ENCODE data around the gene PDE4B.
"Not testable (repeated sequence)": the region's sequence is repeated elsewhere in the genome, so short reads cannot be mapped to it uniquely, and the experiment has no call there.

Gene PDE4B

GRCh38 chr1:66022904-66023620, 230.4 kb downstream of the PDE4B start:
- Mint-ChIP-seq H3K4me3 (no peak overlapping the region), H3K36me3 (ENCODE audit: low read depth) (no peaks in the 10 kb centered on the region), H3K4me1 (ENCODE audit: low read depth) (no peaks in the 10 kb centered on the region), H3K9me3 (no peaks in the 10 kb centered on the region), H3K27me3 (ENCODE audit: low read depth) (no peaks in the 10 kb centered on the region), H3K27ac (no peak overlapping the region)
- DNase-seq (ENCODE audit: low spot score): no peak

DNA sequence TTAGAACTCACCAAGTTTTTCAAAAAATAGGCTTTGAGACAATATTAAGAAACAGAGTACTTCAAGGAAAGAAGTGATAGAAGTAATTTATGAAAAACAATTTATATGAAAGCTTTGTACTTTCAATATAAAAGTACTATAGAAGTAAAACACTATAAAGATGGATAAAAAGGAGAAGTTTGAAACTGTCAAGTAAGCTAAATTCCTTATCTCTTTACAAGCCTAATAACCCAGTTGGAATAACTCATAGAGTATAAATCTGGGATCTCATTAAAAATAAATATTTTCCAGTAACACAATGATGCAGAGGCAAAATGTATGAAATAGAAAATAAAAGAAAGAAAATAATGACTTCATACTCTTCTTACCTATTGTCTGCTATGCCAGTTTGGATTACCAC, 232.5 kb downstream of the PDE4B start:
- Mint-ChIP-seq H3K36me3 (ENCODE audit: low read depth) (no peaks in the 10 kb centered on the region), H3K27ac (no peak overlapping the region)

DNA sequence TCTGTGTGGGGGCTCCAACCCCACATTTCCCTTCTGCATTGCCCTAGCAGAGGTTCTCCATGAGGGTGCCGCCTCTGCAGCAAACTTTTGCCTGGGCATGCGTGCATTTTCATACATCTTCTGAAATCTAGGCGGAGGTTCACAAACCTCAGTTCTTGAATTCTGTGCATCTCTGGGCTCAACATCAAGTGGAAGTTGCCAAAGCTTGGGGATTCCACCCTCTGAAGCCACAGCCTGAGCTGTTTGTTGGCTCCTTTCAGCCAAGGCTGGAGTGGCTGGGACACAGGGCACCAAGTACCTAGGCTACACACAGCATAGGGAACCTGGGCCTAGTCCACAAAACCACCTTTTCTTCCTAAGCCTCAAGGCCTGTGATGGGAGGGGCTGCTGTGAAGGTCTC, 235.3 kb downstream of the PDE4B start:
- Mint-ChIP-seq H3K27me3 (ENCODE audit: low read depth) (no peaks in the 10 kb centered on the region), H3K27ac (no peak overlapping the region), H3K9me3 (peaks cover 10% of the 10 kb centered on the region), H3K36me3 (ENCODE audit: low read depth) (no peaks in the 10 kb centered on the region), H3K4me1 (ENCODE audit: low read depth) (no peaks in the 10 kb centered on the region), H3K4me3 (no peak overlapping the region)
- DNase-seq (ENCODE audit: low spot score): no peak

More for the DNA sequence above, 232.5 kb downstream of the PDE4B start:
- H3K9me3 Mint-ChIP-seq: peaks cover 6% of the 10 kb centered on the region
- no peak overlapping the region for H3K4me3 Mint-ChIP-seq
- no peak for DNase-seq (ENCODE audit: low spot score)
- H3K27me3 Mint-ChIP-seq (ENCODE audit: low read depth): no peaks in the 10 kb centered on the region
- no peaks in the 10 kb centered on the region for H3K4me1 Mint-ChIP-seq (ENCODE audit: low read depth)

GRCh38 chr1:66033781-66034180, 241.1 kb downstream of the PDE4B start:
- peaks cover 2% of the 10 kb centered on the region for H3K27me3 Mint-ChIP-seq (ENCODE audit: low read depth)
- H3K4me1 Mint-ChIP-seq (ENCODE audit: low read depth): no peaks in the 10 kb centered on the region
- DNase-seq (ENCODE audit: low spot score): no peak
- H3K36me3 Mint-ChIP-seq (ENCODE audit: low read depth): no peaks in the 10 kb centered on the region
- no peak overlapping the region for H3K4me3 Mint-ChIP-seq
- peaks cover 10% of the 10 kb centered on the region for H3K9me3 Mint-ChIP-seq
- H3K27ac Mint-ChIP-seq: no peak overlapping the region

DNA sequence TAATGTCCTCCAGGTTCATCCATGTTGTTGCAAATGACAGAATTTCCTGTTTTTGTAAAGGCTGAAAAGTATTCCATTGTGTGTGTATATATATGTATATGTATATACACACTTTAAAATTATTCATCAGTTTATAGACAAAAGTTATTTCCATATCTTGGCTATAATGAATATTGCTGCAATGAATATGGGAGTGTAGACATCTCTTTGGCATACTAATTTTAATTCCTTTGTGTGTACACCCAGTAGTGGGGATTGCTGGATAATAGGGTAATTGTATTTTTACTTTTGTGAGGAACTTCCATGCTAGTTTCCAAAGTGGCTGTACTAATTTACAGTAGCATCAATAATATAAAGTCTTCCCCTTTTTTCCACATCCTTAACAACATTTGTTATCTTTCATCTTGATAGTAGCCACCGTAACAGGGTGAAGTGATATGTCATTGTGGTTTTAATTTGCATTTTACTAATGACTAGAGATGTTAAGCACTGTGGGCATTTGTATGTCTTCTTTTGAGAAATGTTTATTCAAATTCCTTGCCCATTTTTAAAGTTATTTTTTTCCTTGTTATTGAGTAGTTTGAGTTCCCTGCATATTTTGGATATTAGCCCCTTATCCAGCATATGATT, 243.0 kb downstream of the PDE4B start:
- Mint-ChIP-seq H3K36me3 (ENCODE audit: low read depth) (no peaks in the 10 kb centered on the region), H3K4me3 (no peak overlapping the region), H3K9me3 (no peaks in the 10 kb centered on the region), H3K27me3 (ENCODE audit: low read depth) (peaks cover 2% of the 10 kb centered on the region), H3K4me1 (ENCODE audit: low read depth) (no peaks in the 10 kb centered on the region), H3K27ac (no peak overlapping the region)
- DNase-seq (ENCODE audit: low spot score): no peak

GRCh38 chr1:66041654-66042053, 249.0 kb downstream of the PDE4B start:
- no peak overlapping the region for H3K4me3 Mint-ChIP-seq
- no peak overlapping the region for H3K27ac Mint-ChIP-seq
- no peaks in the 10 kb centered on the region for H3K27me3 Mint-ChIP-seq (ENCODE audit: low read depth)
- DNase-seq (ENCODE audit: low spot score): no peak
- no peaks in the 10 kb centered on the region for H3K9me3 Mint-ChIP-seq
- no peaks in the 10 kb centered on the region for H3K4me1 Mint-ChIP-seq (ENCODE audit: low read depth)
- no peaks in the 10 kb centered on the region for H3K36me3 Mint-ChIP-seq (ENCODE audit: low read depth)

DNA sequence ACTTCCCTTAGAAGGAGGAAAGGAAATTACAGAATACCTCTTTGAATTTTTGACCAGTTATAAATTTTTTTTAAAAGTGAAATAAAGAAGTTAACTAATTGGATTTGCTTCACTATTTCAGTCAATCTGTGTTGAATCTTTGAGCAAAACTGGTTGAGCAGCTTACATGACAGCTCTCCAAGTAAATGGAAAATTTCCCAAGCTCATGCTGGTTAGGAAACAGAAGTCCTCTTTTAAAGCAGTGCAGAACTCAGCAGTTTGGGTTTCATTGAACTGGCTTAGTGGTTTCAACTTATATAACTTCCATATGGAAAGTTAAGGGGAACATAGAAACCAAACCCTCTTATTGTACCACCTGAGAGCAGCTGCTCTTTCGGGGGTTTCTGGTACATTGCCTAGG, 250.5 kb downstream of the PDE4B start:
- H3K27ac Mint-ChIP-seq: no peak overlapping the region
- no peaks in the 10 kb centered on the region for H3K4me1 Mint-ChIP-seq (ENCODE audit: low read depth)
- DNase-seq (ENCODE audit: low spot score): no peak
- H3K36me3 Mint-ChIP-seq (ENCODE audit: low read depth): no peaks in the 10 kb centered on the region
- H3K9me3 Mint-ChIP-seq: no peaks in the 10 kb centered on the region
- no peak overlapping the region for H3K4me3 Mint-ChIP-seq
- no peaks in the 10 kb centered on the region for H3K27me3 Mint-ChIP-seq (ENCODE audit: low read depth)

DNA sequence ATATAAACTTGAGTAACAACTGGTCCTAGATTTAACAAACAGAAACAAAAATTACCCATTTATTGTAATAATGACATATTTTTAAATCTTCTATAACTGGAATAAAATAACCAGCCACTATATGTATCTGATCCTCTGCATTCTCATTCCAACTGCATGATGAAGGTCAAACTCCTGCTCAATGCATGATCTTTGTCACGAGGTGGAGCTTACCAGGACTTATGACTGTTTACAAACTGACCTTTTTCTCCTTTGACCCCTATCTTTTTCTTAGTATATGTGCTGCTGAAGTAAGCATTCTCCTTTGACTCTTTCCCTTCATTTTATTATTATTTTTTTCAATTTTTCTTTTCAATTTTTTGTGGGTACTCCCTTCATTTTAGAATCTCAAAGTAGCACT, 252.2 kb downstream of the PDE4B start:
- no peaks in the 10 kb centered on the region for H3K36me3 Mint-ChIP-seq (ENCODE audit: low read depth)
- no peak overlapping the region for H3K4me3 Mint-ChIP-seq
- H3K27me3 Mint-ChIP-seq (ENCODE audit: low read depth): no peaks in the 10 kb centered on the region
- H3K9me3 Mint-ChIP-seq: no peaks in the 10 kb centered on the region
- no peak for DNase-seq (ENCODE audit: low spot score)
- H3K4me1 Mint-ChIP-seq (ENCODE audit: low read depth): no peaks in the 10 kb centered on the region
- no peak overlapping the region for H3K27ac Mint-ChIP-seq

GRCh38 chr1:66046415-66046814, 253.7 kb downstream of the PDE4B start:
- Mint-ChIP-seq H3K4me1 (ENCODE audit: low read depth) (no peaks in the 10 kb centered on the region), H3K27ac (no peak overlapping the region), H3K9me3 (no peaks in the 10 kb centered on the region), H3K36me3 (ENCODE audit: low read depth) (no peaks in the 10 kb centered on the region), H3K27me3 (ENCODE audit: low read depth) (no peaks in the 10 kb centered on the region), H3K4me3 (no peak overlapping the region)
- no peak for DNase-seq (ENCODE audit: low spot score)

DNA sequence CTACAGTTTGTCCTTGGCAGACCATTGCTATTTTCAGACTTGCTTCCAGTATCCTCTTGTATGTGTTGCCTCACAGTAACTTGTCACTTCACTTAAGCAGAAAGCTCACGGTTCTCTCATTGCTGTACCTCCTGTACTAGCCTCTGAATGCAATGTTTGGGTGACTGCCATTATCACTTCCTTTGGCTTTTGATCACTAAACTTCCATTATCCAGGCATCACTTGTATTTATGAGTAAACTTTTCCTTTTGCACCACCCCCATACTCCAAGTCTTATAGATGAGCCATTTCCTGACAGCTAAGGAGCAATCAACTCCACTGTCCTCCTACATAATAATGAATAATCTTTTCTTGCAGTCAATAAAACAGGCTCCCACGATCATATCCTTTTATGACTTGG, 255.3 kb downstream of the PDE4B start:
- no peaks in the 10 kb centered on the region for H3K27me3 Mint-ChIP-seq (ENCODE audit: low read depth)
- H3K4me1 Mint-ChIP-seq (ENCODE audit: low read depth): no peaks in the 10 kb centered on the region

DNA sequence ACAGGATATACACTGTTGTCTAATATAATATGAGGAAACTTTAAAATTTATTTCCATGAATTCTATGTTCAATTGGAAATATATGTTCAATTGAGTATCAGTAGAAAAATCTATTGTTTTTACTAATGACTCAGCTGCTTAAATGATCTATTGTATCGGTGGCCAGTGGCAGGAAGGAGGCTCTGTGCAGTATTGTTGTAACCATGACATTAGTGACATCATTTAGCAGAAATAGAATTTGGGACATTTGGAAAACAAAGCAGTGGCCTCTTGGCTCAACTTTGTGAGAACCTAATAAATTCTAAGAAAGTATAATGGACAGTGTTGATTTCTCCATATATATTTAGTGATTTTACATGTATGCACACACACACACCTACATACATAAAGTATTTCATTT, 257.4 kb downstream of the PDE4B start:
- Mint-ChIP-seq H3K9me3 (no peaks in the 10 kb centered on the region), H3K27ac (no peak overlapping the region), H3K4me3 (no peak overlapping the region), H3K4me1 (ENCODE audit: low read depth) (no peaks in the 10 kb centered on the region), H3K27me3 (ENCODE audit: low read depth) (no peaks in the 10 kb centered on the region), H3K36me3 (ENCODE audit: low read depth) (no peaks in the 10 kb centered on the region)
- no peak for DNase-seq (ENCODE audit: low spot score)

More for the DNA sequence above, 255.3 kb downstream of the PDE4B start:
- no peaks in the 10 kb centered on the region for H3K36me3 Mint-ChIP-seq (ENCODE audit: low read depth)
- H3K4me3 Mint-ChIP-seq: no peak overlapping the region
- H3K27ac Mint-ChIP-seq: no peak overlapping the region
- H3K9me3 Mint-ChIP-seq: no peaks in the 10 kb centered on the region
- no peak for DNase-seq (ENCODE audit: low spot score)

DNA sequence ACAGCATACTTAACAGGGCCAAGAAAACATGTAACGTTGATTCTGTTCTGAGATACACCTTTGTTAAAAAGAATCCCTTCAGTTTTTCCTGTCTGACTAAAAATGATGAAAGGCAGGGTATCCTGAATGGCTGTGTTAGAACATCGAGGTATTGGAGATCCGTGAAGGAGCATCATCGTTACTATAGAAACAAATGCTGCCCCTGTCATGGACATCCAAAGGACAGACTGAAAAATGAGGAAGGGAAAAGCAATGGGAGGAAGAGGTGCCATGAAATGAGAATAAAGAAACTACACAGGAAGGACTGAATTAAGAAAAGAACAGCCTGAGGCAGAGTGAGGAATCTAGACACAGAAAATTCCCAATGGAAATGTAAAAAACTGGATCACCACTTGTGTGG, 257.9 kb downstream of the PDE4B start:
- no peaks in the 10 kb centered on the region for H3K36me3 Mint-ChIP-seq (ENCODE audit: low read depth)
- no peaks in the 10 kb centered on the region for H3K4me1 Mint-ChIP-seq (ENCODE audit: low read depth)
- H3K27me3 Mint-ChIP-seq (ENCODE audit: low read depth): no peaks in the 10 kb centered on the region
- no peaks in the 10 kb centered on the region for H3K9me3 Mint-ChIP-seq
- no peak overlapping the region for H3K4me3 Mint-ChIP-seq
- no peak overlapping the region for H3K27ac Mint-ChIP-seq
- DNase-seq (ENCODE audit: low spot score): no peak

DNA sequence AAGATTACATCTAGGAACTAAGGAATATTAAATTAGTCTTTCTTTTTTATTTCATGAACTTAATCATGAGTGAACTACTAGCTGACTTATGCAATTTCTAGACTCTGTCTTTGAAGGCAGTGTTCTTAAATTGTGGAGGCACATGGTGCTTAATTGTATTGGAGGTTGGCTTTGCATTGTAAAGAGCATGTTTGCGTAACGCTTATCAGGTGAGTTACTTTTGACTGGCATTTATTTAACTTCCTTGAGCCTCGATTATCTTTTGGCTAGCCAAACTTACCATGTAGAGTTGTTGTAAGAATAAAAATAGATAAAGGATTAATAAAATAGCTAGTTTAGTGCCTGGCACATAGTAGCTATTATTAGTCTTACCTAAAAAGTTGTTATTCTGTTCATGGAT, 262.4 kb downstream of the PDE4B start:
- no peaks in the 10 kb centered on the region for H3K4me1 Mint-ChIP-seq (ENCODE audit: low read depth)
- H3K9me3 Mint-ChIP-seq: no peaks in the 10 kb centered on the region
- DNase-seq (ENCODE audit: low spot score): no peak
- no peaks in the 10 kb centered on the region for H3K27me3 Mint-ChIP-seq (ENCODE audit: low read depth)
- no peaks in the 10 kb centered on the region for H3K36me3 Mint-ChIP-seq (ENCODE audit: low read depth)
- no peak overlapping the region for H3K4me3 Mint-ChIP-seq
- no peak overlapping the region for H3K27ac Mint-ChIP-seq

DNA sequence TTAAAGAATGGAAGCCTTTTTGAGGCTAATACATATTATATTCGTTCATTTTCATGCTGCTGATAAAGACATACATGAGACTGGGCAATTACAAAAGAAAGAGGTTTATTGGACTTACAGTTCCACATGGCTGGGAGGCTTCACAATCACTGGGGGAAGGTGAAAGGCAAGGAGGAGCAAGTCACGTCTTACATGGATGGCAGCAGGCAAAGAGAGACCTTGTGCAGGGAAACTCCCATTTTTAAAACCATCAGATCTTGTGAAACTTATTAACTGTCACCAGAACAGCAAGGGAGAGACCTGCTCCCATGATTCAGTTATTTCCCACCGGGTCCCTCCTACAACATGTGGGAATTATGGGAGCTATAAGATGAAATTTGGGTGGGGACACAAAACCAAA, 264.8 kb downstream of the PDE4B start:
- H3K27ac Mint-ChIP-seq; DNase-seq (ENCODE audit: low spot score); H3K4me1 Mint-ChIP-seq (ENCODE audit: low read depth); H3K27me3 Mint-ChIP-seq (ENCODE audit: low read depth); H3K36me3 Mint-ChIP-seq (ENCODE audit: low read depth); H3K4me3 Mint-ChIP-seq; H3K9me3 Mint-ChIP-seq: not testable (repeated sequence)

DNA sequence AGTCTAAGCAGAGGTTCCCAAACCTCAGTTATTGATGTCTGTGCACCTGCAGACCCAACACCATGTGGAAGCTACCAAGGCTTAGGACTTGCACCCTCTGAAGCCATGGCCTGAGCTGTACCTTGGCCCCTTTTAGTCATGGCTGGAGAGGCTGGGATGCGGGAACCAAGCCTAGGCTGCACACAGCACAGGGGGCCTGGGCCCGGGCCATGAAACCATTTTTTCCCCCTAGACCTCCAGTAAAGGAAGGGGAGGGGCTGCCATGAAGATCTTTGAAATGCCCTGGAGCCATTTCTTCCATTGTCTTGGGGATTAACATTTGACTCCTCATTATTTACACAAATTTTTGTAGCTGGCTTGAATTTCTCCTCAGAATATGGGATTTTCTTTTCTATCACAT, 265.9 kb downstream of the PDE4B start:
- H3K9me3 Mint-ChIP-seq: no peaks in the 10 kb centered on the region
- H3K27ac Mint-ChIP-seq: no peak overlapping the region
- no peaks in the 10 kb centered on the region for H3K4me1 Mint-ChIP-seq (ENCODE audit: low read depth)
- H3K36me3 Mint-ChIP-seq (ENCODE audit: low read depth): no peaks in the 10 kb centered on the region
- H3K4me3 Mint-ChIP-seq: no peak overlapping the region
- no peak for DNase-seq (ENCODE audit: low spot score)
- H3K27me3 Mint-ChIP-seq (ENCODE audit: low read depth): no peaks in the 10 kb centered on the region

All from T-helper 2 cell treated with Interferon-gamma antibody and Interleukin-4, amounts not matched to agents 5 μg/mL and 100 μg/mL, for 36 hours (primary cell).